Urothelium cell line (cell line): ENCODE measurements around the gene STK11IP.
A peak's percentile ranks its signal among the peaks of the same experiment; 100 is the strongest.

Experiments used
- DNase-seq: peaks from one replicate; pipeline ENCODE4 v3.0.0; 2011; ENCODE audit warnings: low spot score, mixed read lengths
- FAIRE-seq: peaks from 2 replicates; lab custom pipeline; 2011; peaks lifted over from hg19 to GRCh38; lab: Jason Lieb, UNC

Gene STK11IP

GRCh38 chr2:219575566-219576504, 21.8 kb upstream of the STK11IP start:
- FAIRE-seq: no peak

DNA sequence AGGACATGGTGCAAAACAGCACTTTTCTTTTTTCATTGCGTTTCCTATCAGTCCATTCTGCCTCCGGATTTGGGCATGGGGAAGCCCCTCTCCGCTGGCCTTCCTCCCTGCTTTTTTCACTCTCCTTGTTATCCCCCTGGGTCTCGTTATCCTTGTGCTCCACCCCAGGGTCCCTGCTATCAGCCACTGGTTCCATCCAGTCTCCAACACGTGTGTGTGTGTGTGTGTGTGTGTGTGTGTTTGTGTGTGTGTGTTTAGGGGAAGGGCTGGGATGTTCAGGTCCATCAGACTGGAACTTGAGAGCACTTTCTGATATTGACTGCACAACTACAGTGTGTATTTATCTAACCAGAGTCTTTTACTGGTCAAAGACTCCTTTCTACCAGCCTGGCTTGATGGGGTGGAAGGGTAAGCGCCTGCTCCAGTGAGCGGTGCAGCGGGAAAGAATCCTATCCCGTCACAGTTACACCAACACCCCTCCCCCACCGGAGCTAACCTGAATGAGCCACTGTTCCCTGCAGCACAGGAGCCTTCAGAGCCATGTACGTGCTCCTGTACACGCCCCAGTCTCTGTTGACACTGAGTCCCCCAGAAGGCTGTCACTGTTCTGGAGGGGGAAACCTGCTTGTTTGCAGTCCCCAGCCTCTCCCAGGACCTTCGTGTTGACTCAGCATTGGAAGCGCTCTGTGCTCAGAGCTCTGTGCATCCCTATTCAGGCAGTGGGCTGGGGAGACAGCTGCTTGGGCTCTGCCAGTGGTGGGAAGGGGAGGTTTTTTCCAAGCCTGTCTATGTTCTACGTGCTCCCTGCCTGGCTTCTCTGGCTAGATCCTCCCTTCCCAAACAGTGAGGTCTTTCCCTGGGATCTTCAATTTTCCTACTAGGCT, 20.9 kb upstream of the STK11IP start:
- DNase-seq: peak; percentile 44

More at GRCh38 chr2:219575566-219576504, 21.8 kb upstream of the STK11IP start:
- DNase-seq: no peak

GRCh38 chr2:219578811-219579613, 18.6 kb upstream of the STK11IP start:
- FAIRE-seq (no peak), DNase-seq (no peak)

More for the DNA sequence above, 20.9 kb upstream of the STK11IP start:
- no peak for FAIRE-seq

DNA sequence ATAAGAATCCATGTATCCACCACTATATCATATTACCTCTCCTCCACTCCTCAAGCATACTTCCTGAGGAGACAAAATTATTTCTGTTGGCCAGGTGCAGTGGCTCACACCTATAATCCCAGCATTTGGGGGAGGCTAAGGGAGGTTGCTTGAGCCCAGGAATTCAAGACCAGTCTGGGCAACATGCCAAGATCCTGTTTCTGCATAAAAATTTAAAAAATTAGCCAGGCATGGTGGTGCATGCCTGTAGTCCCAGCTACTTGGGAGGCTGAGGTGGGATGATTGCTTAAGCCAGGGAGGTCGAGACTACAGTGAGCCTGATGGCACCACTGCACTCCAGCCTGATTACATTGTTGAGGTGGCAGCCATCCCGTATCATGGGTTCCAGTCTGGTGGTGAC, 16.3 kb upstream of the STK11IP start:
- FAIRE-seq (no peak), DNase-seq (no peak)

DNA sequence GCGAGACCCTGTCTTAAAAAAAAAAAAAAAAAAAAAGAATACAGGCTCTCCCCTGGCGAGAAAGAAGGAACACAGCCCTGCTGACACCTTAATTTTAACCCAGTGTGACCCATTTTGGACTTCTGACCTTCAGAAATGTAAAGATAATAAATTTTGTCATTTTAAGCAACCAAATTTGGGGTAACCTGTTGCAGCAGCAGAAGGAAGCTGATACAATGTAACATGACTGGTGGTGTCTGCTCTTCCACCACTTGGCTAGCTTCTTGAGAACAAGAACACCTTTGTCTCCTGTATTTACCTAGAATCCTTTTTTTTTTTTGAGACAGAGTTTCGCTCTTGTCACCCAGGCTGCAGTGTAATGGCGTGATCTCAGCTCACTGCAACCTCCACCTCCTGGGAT, 6.6 kb upstream of the STK11IP start:
- DNase-seq (no peak), FAIRE-seq (no peak)

- FAIRE-seq (no peak), DNase-seq (no peak)
These were observed 4.9 kb upstream of the STK11IP start for GRCh38 chr2:219592736-219593135.

DNA sequence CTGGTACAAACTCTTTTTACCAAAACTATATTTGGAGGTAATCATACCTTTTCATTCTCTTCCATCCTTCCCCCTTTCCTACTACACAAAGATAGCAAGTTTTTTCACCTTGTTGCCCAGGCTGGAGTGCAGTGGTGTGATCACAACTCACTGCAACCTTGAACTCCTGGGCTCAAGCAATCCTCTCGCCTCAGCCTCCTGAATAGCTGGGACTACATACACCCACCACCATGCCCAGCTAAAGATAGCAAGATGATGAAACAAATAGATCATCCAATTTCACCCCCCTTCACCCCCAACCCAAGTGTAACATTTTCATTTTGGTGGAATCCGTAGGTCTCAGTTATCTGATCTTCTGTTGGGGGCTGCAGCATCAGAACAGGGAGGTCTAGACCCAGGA, 4.5 kb upstream of the STK11IP start:
- no peak for FAIRE-seq
- DNase-seq: no peak

- DNase-seq (no peak), FAIRE-seq (no peak)
These were observed 2.4 kb upstream of the STK11IP start for GRCh38 chr2:219595256-219595655.

GRCh38 chr2:219596954-219597551, 604 bp upstream of the STK11IP start:
- DNase-seq: peak; percentile 29

GRCh38 chr2:219598308-219599078, 836 bp downstream of the STK11IP start:
- DNase-seq: no peak
- no peak for FAIRE-seq

More at GRCh38 chr2:219596954-219597551, 604 bp upstream of the STK11IP start:
- no peak for FAIRE-seq

- FAIRE-seq: no peak
- no peak for DNase-seq
These were observed 6.1 kb downstream of the STK11IP start for GRCh38 chr2:219603771-219604170.

DNA sequence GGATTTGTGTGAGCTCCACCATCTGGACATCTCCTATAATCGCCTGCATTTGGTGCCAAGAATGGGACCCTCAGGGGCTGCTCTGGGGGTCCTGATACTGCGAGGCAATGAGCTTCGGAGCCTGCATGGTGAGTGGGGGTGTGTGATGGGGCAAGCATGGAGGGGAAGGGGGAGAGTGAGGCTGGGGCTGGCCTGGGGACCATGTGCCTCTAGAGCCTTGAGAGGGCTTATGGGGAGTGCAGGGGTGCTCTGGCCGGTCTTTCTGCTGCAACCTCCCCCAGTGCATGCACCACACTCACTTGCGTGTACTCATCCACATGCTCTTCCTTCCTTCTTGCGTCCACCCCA, 7.9 kb downstream of the STK11IP start:
- no peak for FAIRE-seq

GRCh38 chr2:219607931-219608330, 10.3 kb downstream of the STK11IP start:
- FAIRE-seq: no peak
- DNase-seq: no peak

More for the DNA sequence above, 7.9 kb downstream of the STK11IP start:
- DNase-seq: no peak

DNA sequence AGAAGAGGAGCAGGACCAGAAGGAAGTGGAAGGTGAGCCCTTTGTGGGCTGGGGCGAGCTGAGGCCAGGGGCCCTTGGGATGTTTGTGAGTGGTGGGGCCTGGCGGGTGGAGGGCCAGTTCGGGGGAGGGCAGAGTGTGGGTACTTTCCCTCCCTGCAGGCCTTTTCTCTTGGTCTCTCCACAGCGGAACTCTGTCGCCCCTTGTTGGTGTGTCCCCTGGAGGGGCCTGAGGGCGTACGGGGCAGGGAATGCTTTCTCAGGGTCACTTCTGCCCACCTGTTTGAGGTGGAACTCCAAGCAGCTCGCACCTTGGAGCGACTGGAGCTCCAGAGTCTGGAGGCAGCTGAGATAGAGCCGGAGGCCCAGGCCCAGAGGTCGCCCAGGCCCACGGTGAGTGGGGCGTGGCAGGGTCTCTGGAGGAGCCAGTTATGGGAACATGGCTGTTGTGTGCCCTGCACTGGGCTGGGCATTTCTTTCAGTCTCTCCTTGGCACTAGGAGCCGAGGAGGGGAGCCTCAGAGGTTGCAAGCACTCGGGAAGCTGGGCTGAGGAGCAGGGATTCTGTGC, 10.8 kb downstream of the STK11IP start:
- DNase-seq: no peak
- no peak for FAIRE-seq

- DNase-seq (no peak), FAIRE-seq (no peak)
These were observed 11.6 kb downstream of the STK11IP start for GRCh38 chr2:219609149-219609750.

- DNase-seq (no peak), FAIRE-seq (no peak)
These were observed 13.6 kb downstream of the STK11IP start for GRCh38 chr2:219611306-219611705.

DNA sequence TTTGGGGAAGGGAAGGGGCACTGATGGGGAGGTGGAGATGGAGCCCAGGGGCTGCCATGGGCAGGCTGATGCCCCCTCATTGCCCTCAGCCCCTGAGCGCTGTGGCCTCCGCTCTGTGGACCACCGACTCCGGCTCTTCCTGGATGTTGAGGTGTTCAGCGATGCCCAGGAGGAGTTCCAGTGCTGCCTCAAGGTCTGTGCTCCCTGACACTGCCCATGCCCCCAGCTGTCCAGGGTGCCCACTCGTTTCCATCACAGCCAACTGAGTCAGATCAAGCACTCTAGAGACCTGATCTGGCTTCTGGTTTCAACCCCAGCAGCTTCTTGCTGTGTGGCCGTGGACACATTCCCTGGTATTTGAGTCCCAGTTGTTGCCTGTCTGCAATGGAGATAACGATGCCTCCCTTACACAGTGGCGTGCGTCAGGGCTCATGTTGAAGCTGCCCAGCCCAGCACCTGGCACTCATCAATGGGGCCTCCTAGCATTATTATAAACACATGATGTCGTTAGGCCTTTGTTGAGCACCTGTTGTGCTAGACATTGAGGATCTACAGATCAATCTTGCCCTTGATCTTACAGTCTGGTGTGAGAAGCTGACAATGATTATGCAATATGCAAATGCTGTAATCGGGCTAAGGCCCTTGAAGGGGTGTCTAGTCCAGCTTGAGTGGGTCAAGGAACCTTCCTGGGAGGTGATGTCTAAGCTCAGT, 14.4 kb downstream of the STK11IP start:
- FAIRE-seq (peak; percentile 5), DNase-seq (no peak)

- FAIRE-seq: no peak
- no peak for DNase-seq
These were observed 15.1 kb downstream of the STK11IP start for GRCh38 chr2:219612577-219613286.
